HuH-7.5 (cell line): ENCODE measurements around the gene GTF2A2.
A peak's percentile ranks its signal among the peaks of the same experiment; 100 is the strongest.
"Not testable (repeated sequence)": the region's sequence is repeated elsewhere in the genome, so short reads cannot be mapped to it uniquely, and the experiment has no call there.

ENCODE experiments used
- DNase-seq: peaks from one replicate; pipeline ENCODE4 v3.0.0; 2011; ENCODE audit warnings: low spot score

GTF2A2 gene

GRCh38 chr15:59674361-59674877 lies 17.1 kb upstream of the GTF2A2 start:
- no peak for DNase-seq

GRCh38 chr15:59668556-59668955 lies 11.2 kb upstream of the GTF2A2 start:
- no peak for DNase-seq

GRCh38 chr15:59662260-59662659 lies 4.9 kb upstream of the GTF2A2 start:
- no peak for DNase-seq

GRCh38 chr15:59659366-59659765 lies 2.1 kb upstream of the GTF2A2 start:
- DNase-seq, result no peak

- no peak for DNase-seq
Observed at GRCh38 chr15:59657635-59658125, 365 bp upstream of the GTF2A2 start.

- DNase-seq, result no peak
Observed at GRCh38 chr15:59654046-59654445, 3.3 kb downstream of the GTF2A2 start.

GRCh38 chr15:59649603-59650002 lies 7.7 kb downstream of the GTF2A2 start:
- DNase-seq, result no peak

- no peak for DNase-seq
Observed at GRCh38 chr15:59647085-59647484, 10.2 kb downstream of the GTF2A2 start.

GRCh38 chr15:59646277-59646676 lies 11.0 kb downstream of the GTF2A2 start:
- DNase-seq, result no peak

- DNase-seq, result not testable (repeated sequence)
Observed at GRCh38 chr15:59645812-59646211, 11.5 kb downstream of the GTF2A2 start.

- DNase-seq, result no peak
Observed at GRCh38 chr15:59644756-59645155, 12.6 kb downstream of the GTF2A2 start.

- no peak for DNase-seq
Observed at GRCh38 chr15:59642351-59642750, 15.0 kb downstream of the GTF2A2 start.

GRCh38 chr15:59637507-59637906 lies 19.8 kb downstream of the GTF2A2 start:
- not testable (repeated sequence) for DNase-seq

- DNase-seq, result no peak
Observed at GRCh38 chr15:59636184-59636583, 21.1 kb downstream of the GTF2A2 start.

GRCh38 chr15:59632714-59633113 lies 24.6 kb downstream of the GTF2A2 start:
- DNase-seq, result no peak

- peak; percentile 54 for DNase-seq
Observed at GRCh38 chr15:59622289-59622688, 35.0 kb downstream of the GTF2A2 start.

- no peak for DNase-seq
Observed at GRCh38 chr15:59618406-59618805, 38.9 kb downstream of the GTF2A2 start.

GRCh38 chr15:59616379-59616778 lies 40.9 kb downstream of the GTF2A2 start:
- DNase-seq, result no peak

GRCh38 chr15:59615661-59616060 lies 41.7 kb downstream of the GTF2A2 start:
- DNase-seq, result no peak

- DNase-seq, result no peak
Observed at GRCh38 chr15:59614153-59614552, 43.2 kb downstream of the GTF2A2 start.

GRCh38 chr15:59611276-59612260 lies 45.7 kb downstream of the GTF2A2 start, which contains the start of gene GCNT3:
Gene GCNT3 (plus strand): TSS chr15:59611783. CDS start chr15:59618239, 6,456 bp downstream.
- DNase-seq, result peak; percentile 49

GRCh38 chr15:59609730-59610712 lies 47.3 kb downstream of the GTF2A2 start:
- DNase-seq, result no peak
